T-helper 1 cell treated with Interleukin-12 subunit alpha and Interleukin-12 subunit beta and Interleukin-4 antibody, amounts not matched to agents 30 ng/mL and 1 ng/mL, for 36 hours (primary cell): Measurements from ENCODE around the gene AKAP6. TPM values are rescaled to one million over a fixed set of nuclear protein-coding genes. Genes with fewer than 3 reads are reported as not detected.

ENCODE experiments used
- intact Hi-C: fragments of 100-400 bp; cut with micrococcal nuclease; formaldehyde crosslinking; loops from one replicate; pipeline ENCODE4 v1.15.1; 2024
- total RNA-seq: library from RNA; stranded (reverse); gene quantifications from 2 replicates; pipeline ENCODE4 v1.2.3, GENCODE V29; 2022

Gene AKAP6
- 0.15 and 0.22 TPM in 2 replicates for total RNA-seq

GRCh38 chr14:32329146-32329545 lies at the start of gene AKAP6:
AKAP6 (plus strand) TSS chr14:32329298; CDS start chr14:32433494, 104,196 bp downstream.
- intact Hi-C loops: no loop called here

- intact Hi-C loops: no loop called here
Observed at GRCh38 chr14:32286602-32287001, 42.5 kb upstream of the AKAP6 start.

- intact Hi-C loops: no loop called here
Observed at GRCh38 chr14:32296366-32296765, 32.7 kb upstream of the AKAP6 start.

- intact Hi-C loops: no loop called here
Observed at GRCh38 chr14:32298346-32298745, 30.8 kb upstream of the AKAP6 start.

- intact Hi-C loops: no loop called here
Observed at GRCh38 chr14:32300136-32300535, 29.0 kb upstream of the AKAP6 start.

GRCh38 chr14:32303865-32304264 lies 25.2 kb upstream of the AKAP6 start:
- intact Hi-C loops: no loop called here

- intact Hi-C loops: no loop called here
Observed at GRCh38 chr14:32304296-32304695, 24.8 kb upstream of the AKAP6 start.

- intact Hi-C loops: no loop called here
Observed at GRCh38 chr14:32306549-32306948, 22.5 kb upstream of the AKAP6 start.

- intact Hi-C loops: no loop called here
Observed at GRCh38 chr14:32307881-32308582, 21.1 kb upstream of the AKAP6 start.

GRCh38 chr14:32310876-32311275 lies 18.2 kb upstream of the AKAP6 start:
- intact Hi-C loops: no loop called here

GRCh38 chr14:32311294-32312009 lies 17.6 kb upstream of the AKAP6 start:
- intact Hi-C loops: no loop called here

GRCh38 chr14:32312010-32312331 lies 17.1 kb upstream of the AKAP6 start:
- intact Hi-C loops: no loop called here

- intact Hi-C loops: no loop called here
Observed at GRCh38 chr14:32313844-32314376, 15.2 kb upstream of the AKAP6 start.

GRCh38 chr14:32318087-32318795 lies 10.9 kb upstream of the AKAP6 start:
- intact Hi-C loops: no loop called here

- intact Hi-C loops: no loop called here
Observed at GRCh38 chr14:32319368-32320049, 9.6 kb upstream of the AKAP6 start.

GRCh38 chr14:32324601-32325000 lies 4.5 kb upstream of the AKAP6 start:
- intact Hi-C loops: no loop called here

- intact Hi-C loops: no loop called here
Observed at GRCh38 chr14:32327255-32327961, 1.7 kb upstream of the AKAP6 start.

- intact Hi-C loops: no loop called here
Observed at GRCh38 chr14:32329690-32330285, 690 bp downstream of the AKAP6 start.

- intact Hi-C loops: no loop called here
Observed at GRCh38 chr14:32330351-32331111, 1.4 kb downstream of the AKAP6 start.

GRCh38 chr14:32331206-32331605 lies 2.1 kb downstream of the AKAP6 start:
- intact Hi-C loops: no loop called here
